Testis (tissue), 3 donors: ENCODE data around the gene CLCF1. TPM values are rescaled to one million over a fixed set of nuclear protein-coding genes. Genes with fewer than 3 reads are reported as not detected.

Source experiments
- DNase-seq: peaks from one replicate; pipeline ENCODE4 v3.0.0-alpha.2; 2019
- H3K27ac ChIP-seq, 2 donors: fragments of 200-600 bp; sonication (generic); one replicate each; pipeline ENCODE4 v1.5.1; 2019
- H3K27me3 ChIP-seq: fragments of 200-600 bp; sonication (generic); one replicate; pipeline ENCODE4 v1.5.1; 2019
- H3K36me3 ChIP-seq: fragments of 200-600 bp; sonication (generic); one replicate; pipeline ENCODE4 v1.5.1; 2017; ENCODE audit warnings: low read depth; ENCODE audit errors: missing control alignments
- H3K4me1 ChIP-seq: fragments of 200-600 bp; sonication (generic); one replicate; pipeline ENCODE4 v1.5.1; 2019
- H3K4me3 ChIP-seq, 2 donors: fragments of 200-600 bp; sonication (generic); one replicate each; pipeline ENCODE4 v1.5.1; 2017 to 2019
- H3K9me3 ChIP-seq: fragments of 200-600 bp; sonication (generic); one replicate; pipeline ENCODE4 v1.5.1; 2017
- POLR2A ChIP-seq: fragments of 450-650 bp; IDR thresholded peaks from one replicate; pipeline ENCODE4 v1.6.1; 2017; ENCODE audit warnings: antibody characterized with exemption, mild to moderate bottlenecking, moderate library complexity
- WGBS, 2 donors: methylation state at CpG; one replicate each; pipeline ENCODE4 v1.1.5; 2018; 5-methylcytosine and 5-hydroxymethylcytosine counted together
- intact Hi-C: fragments of 100-400 bp; cut with DNase I; formaldehyde crosslinking; loops from one replicate; pipeline ENCODE4 v1.15.1; 2023; ENCODE audit warnings: low total_unique reads
- polyA plus RNA-seq: library from polyadenylated mRNA; stranded (reverse); fragments of 350-450 nt; fragmentation: Illumina TruSeq; extraction: RNeasy Lipid Tissue Mini Kit (QIAGEN cat#74804); gene quantifications from one replicate; pipeline ENCODE4 v1.2.3, GENCODE V29; 2014; ENCODE audit warnings: low read depth, low replicate concordance; ENCODE audit not compliant: insufficient read depth
- total RNA-seq, 2 donors: library from RNA; depleted of rRNA; stranded (reverse); fragments of >200 nt; gene quantifications; one replicate each; pipeline ENCODE4 v1.2.3, GENCODE V29; 2016
- TF ChIP-seq, protein P1 (sequence below), 3 experiments: fragments of 450-650 bp in 2 of 3; fragments of 200-600 bp in 1 of 3; sonication (generic) in 1 of 3; IDR thresholded peaks; one replicate each; pipeline ENCODE4 v1.5.1; 2016 to 2019; ENCODE audit warnings: antibody characterized with exemption in 3 of 3, mild to moderate bottlenecking in 2 of 3, moderate library complexity in 1 of 3

CLCF1 gene
- total and polyA plus RNA-seq, 3 donors from 2014 or later: 2.7 to 6.8 (median 3.7) TPM

- no peaks in the 10 kb centered on the region for H3K27me3 ChIP-seq
- TF ChIP-seq POLR2A: no peak
- TF ChIP-seq, protein P1, sequence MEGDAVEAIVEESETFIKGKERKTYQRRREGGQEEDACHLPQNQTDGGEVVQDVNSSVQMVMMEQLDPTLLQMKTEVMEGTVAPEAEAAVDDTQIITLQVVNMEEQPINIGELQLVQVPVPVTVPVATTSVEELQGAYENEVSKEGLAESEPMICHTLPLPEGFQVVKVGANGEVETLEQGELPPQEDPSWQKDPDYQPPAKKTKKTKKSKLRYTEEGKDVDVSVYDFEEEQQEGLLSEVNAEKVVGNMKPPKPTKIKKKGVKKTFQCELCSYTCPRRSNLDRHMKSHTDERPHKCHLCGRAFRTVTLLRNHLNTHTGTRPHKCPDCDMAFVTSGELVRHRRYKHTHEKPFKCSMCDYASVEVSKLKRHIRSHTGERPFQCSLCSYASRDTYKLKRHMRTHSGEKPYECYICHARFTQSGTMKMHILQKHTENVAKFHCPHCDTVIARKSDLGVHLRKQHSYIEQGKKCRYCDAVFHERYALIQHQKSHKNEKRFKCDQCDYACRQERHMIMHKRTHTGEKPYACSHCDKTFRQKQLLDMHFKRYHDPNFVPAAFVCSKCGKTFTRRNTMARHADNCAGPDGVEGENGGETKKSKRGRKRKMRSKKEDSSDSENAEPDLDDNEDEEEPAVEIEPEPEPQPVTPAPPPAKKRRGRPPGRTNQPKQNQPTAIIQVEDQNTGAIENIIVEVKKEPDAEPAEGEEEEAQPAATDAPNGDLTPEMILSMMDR (IDR thresholded peaks at IDR 0.05): no peak
- H3K9me3 ChIP-seq: no peaks in the 10 kb centered on the region
- H3K36me3 ChIP-seq: no peaks in the 10 kb centered on the region
- no peak overlapping the region for H3K27ac ChIP-seq
- 89 to 96% methylated on average over 3 of the region's 3 CpGs for WGBS, 2 donors
- no peak for DNase-seq
- H3K4me1 ChIP-seq: no peaks in the 10 kb centered on the region
- H3K4me3 ChIP-seq: no peak overlapping the region
- intact Hi-C loops: no loop called here
These were observed 36.1 kb downstream of the CLCF1 start for GRCh38 chr11:67337257-67337656.

- no peak for DNase-seq
- no peak for TF ChIP-seq POLR2A
- TF ChIP-seq, protein P1 (IDR thresholded peaks at IDR 0.05): no peak
- intact Hi-C loops: no loop called here
- Histone ChIP-seq H3K9me3 (no peaks in the 10 kb centered on the region), H3K36me3 (no peaks in the 10 kb centered on the region), H3K4me1 (no peaks in the 10 kb centered on the region), H3K4me3 (no peak overlapping the region), H3K27me3 (no peaks in the 10 kb centered on the region), H3K27ac (no peak overlapping the region)
- WGBS, 2 donors: 85 to 86% methylated on average over 6 of the region's 6 CpGs
These were observed 41.2 kb downstream of the CLCF1 start for GRCh38 chr11:67332081-67332691.

DNA sequence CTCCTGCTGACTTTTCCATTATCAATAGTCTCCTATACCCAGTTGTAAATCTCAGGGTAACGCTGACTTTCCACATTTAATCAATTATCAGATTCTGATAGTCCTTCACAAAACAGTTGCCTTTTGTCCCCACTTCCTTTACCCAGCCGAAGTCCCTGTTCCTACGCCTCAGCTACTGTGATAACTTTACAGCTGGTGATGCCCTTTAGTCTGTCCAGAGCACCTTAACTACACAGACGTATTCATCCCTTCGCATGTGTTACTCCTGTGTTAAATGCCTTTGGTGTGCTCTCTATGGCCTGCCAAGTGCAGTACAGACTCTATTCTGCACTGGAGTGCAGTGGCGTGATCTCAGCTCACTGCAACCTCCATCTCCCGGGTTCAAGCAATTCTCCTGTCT is 49.9 kb downstream of the CLCF1 start:
- Histone ChIP-seq H3K27ac (no peak overlapping the region), H3K4me3 (no peak overlapping the region), H3K27me3 (no peaks in the 10 kb centered on the region), H3K9me3 (no peaks in the 10 kb centered on the region), H3K36me3 (no peaks in the 10 kb centered on the region), H3K4me1 (no peaks in the 10 kb centered on the region)
- 76 to 88% methylated on average over 7 of the region's 7 CpGs for WGBS, 2 donors
- intact Hi-C loops: no loop called here
- DNase-seq: no peak
- TF ChIP-seq POLR2A: no peak
- TF ChIP-seq, protein P1 (IDR thresholded peaks at IDR 0.05): no peak

- no peak for TF ChIP-seq POLR2A
- TF ChIP-seq, protein P1 (IDR thresholded peaks at IDR 0.05): no peak
- Histone ChIP-seq H3K4me1 (no peaks in the 10 kb centered on the region), H3K9me3 (no peaks in the 10 kb centered on the region), H3K27me3 (no peaks in the 10 kb centered on the region), H3K27ac (no peak overlapping the region), H3K36me3 (no peaks in the 10 kb centered on the region), H3K4me3 (no peak overlapping the region)
- 93 to 98% methylated on average over 3 of the region's 3 CpGs for WGBS, 2 donors
- DNase-seq: no peak
- intact Hi-C loops: no loop called here
These were observed 51.3 kb downstream of the CLCF1 start for GRCh38 chr11:67322049-67322448.

- no peaks in the 10 kb centered on the region for H3K27me3 ChIP-seq
- WGBS, 2 donors: 86 to 96% methylated on average over 6 of the region's 6 CpGs
- H3K36me3 ChIP-seq: no peaks in the 10 kb centered on the region
- TF ChIP-seq, protein P1 (IDR thresholded peaks at IDR 0.05): no peak
- TF ChIP-seq POLR2A: no peak
- no peaks in the 10 kb centered on the region for H3K4me1 ChIP-seq
- no peak for DNase-seq
- no peaks in the 10 kb centered on the region for H3K9me3 ChIP-seq
- intact Hi-C loops: no loop called here
- no peak overlapping the region for H3K27ac ChIP-seq
- H3K4me3 ChIP-seq: no peak overlapping the region
These were observed 52.0 kb downstream of the CLCF1 start for GRCh38 chr11:67321313-67321871.
